NOMO-1 treated with dmso at 0.1 percent for 144 hours (cell line): ENCODE data around the gene COBL.

ENCODE experiments used
- DNase-seq: peaks from one replicate; lab custom pipeline; 2025; ENCODE audit not compliant: unreplicated experiment; lab: John Stamatoyannopoulos, UW

The COBL gene

GRCh38 chr7:51328351-51328801 lies 11.8 kb upstream of the COBL start:
- DNase-seq, result no peak

DNA sequence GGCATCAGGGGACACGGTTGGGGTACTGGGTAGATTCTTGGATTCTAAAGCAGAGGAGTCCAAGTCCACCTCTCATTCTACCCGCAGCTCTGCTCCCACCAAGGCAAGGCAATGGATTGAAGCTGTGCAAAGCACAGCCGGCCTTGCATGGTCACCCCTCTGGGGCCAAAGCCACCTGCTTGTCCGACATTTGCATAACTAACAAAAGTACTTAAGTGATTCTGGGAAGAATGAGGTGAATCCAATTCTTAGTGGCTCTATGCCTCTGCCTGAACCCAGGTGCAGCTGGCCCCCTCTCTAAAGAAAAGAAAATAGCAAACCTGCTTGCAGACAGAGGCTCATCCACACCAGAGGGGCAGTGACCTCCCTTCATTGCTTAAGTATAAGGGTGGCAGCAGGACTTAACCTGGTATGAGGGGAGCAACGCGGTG lies 10.7 kb upstream of the COBL start:
- DNase-seq, result no peak

DNA sequence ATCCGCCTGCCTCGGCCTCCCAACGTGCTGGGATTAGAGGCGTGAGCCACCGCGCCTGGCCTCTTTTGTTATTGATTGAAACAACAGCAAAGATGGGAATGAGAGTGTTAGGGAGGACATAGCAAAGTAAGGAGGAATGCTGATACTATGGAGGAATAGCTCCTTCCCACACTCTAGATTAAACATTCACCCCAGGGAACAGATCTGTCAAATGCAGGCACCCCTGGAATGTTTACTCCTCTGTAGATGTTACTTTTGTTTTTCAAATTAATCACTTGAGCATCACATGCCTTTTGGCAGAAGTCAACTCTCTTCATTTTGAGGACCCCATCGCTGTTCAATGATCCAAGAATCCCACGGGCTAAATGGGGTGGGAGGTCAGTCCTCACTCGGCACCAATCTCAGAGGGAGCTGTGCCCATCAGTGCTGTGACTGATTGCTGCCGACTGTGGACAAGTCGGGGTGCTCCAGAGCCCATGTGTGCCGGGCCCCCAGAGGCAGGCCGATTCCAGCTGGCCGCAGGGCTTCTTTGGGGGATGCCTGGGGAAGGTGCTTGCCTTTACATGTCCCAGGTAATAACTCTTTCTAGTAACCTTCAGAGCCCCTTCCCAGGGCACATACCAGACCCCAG lies 10.2 kb upstream of the COBL start:
- DNase-seq, result no peak

DNA sequence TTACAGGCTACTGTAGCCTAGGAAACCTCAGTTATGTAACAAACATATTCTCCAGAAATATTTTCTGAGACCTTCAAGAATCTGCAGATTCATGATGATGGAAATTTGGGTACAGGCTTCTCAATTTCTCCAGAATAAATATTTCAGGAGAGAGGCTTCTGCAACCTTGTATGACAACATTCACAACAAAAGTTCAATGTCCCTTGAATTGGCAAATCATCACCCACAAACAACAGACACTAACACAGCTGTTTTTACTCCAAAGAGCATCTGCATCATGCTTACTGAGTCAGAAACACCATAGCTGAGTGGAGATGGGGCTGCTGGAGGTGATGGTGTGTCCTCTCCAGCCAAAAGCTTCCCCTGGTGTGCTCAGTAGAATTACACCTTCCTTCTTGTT lies 9.3 kb upstream of the COBL start:
- DNase-seq, result no peak

DNA sequence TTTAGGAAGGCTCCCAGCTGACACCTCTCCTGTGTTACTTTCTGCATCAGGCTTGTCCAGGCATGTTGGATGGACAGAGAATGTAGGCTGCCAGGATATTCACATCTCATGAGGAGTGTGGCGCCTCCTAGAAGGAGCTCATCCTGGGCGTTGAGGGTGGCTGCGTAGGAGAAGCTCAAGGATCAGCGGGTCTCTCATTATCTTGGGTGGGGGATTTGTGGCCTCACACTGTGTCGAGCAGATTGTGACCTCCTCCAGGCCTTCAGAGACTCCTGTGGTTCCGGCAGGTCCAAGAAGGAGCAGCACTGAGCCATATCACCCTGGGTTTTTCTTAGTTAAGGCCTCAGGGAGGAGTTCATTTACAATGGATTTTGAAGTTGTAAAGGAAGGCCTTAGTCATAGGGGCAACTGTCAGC lies 8.7 kb upstream of the COBL start:
- DNase-seq, result no peak

GRCh38 chr7:51324206-51324898 lies 7.7 kb upstream of the COBL start:
- no peak for DNase-seq

GRCh38 chr7:51321961-51322515 lies 5.4 kb upstream of the COBL start:
- no peak for DNase-seq

GRCh38 chr7:51318886-51319579 lies 2.4 kb upstream of the COBL start:
- DNase-seq, result no peak

DNA sequence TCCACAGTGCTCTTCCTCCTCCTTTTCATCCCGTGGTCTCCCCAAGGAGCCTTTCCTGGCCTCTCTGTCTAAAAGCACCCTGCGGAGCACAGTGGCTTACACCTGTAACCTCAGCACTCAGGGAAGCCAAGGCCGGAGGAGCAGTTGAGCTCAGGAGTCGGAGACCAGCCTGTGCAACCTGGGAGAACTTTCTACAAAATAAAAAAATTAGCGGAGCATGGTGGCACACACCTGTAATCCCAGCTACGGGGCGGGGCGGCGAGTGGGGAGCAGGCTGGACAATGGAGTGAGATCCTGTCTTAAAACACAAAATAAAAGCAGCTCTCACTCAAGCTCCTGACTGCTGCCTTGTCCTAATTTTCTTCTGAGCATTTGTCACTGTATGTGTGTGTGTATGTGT lies 1.4 kb upstream of the COBL start:
- no peak for DNase-seq

DNA sequence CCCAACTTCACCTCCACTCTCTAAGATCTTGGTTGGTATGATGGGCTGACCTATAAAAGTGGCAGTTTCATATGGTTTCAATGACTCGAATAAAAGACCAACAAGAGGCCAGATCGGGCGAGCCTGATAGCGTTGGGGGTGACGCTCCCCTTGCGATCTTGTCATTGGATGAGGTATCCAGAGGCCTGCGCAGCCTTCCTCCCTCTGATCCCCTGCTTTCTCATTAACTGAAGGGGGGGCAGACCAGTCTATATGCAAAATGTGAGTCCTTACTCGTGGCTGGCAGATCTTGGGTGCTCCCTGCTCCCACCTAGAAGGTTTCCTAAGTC lies 937 bp upstream of the COBL start:
- no peak for DNase-seq

DNA sequence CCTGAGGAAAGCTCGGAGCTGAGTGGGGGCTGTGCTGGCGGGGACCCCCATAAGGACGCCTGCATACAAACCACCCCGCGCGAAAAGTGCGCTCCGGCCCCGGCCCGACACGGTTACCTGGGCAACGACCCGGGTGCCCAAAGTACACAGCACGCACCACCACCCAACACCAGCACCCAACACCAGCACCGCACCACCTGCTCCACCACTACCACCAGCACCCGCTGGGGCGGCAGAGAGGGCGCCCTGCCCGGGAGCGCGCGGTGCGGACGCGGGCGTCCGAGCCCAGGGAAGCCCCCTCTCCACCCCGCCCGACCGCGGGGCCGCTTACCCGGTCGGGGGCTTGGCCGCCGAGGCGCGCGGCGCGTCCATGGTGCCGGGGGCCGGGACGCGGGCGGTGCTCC lies 345 bp downstream of the COBL start:
- no peak for DNase-seq

DNA sequence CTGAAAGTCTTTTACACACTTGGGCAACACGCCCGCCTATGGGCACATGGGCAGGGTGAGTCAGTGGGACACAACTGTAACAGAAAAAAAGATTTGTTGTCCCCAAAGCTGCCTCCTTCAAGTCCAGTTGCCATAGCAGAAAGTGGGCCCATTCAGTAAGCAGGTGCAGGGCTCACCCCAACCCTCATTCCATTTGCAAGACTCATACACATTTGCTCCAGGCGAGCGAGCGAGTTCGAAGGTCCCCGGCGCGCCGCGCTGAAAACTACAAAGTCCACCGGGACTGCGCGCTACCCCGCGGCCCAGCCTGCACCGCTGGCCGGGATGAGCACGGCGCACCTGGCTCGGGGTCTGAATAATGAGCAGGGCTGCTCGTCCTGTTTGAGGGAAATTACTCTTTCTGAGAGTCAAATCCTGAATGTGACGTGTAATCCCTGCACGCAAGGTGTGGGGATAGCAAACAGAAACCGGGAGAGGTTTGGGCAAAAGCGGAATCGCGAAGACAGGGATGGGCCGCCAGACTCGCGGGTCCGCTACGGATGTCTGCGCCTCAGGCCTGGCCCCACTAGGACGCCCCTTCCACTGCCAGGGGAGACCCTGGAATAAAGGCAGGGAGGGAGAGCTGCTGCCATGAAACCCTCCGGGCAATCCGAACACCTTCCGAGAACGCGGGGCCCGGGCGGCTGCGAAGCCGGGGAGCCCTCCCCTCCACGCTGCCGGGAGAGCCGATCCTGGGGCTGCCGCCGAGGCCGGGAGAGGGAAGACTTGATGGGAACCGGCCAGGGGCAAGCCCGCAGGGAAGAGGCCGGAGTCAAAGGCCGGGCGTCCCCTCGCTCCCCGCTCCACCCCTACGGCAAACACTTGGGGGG lies 982 bp downstream of the COBL start:
- DNase-seq, result no peak

GRCh38 chr7:51314726-51315125 lies 1.9 kb downstream of the COBL start:
- no peak for DNase-seq

GRCh38 chr7:51313738-51314425 lies 2.7 kb downstream of the COBL start:
- DNase-seq, result no peak

DNA sequence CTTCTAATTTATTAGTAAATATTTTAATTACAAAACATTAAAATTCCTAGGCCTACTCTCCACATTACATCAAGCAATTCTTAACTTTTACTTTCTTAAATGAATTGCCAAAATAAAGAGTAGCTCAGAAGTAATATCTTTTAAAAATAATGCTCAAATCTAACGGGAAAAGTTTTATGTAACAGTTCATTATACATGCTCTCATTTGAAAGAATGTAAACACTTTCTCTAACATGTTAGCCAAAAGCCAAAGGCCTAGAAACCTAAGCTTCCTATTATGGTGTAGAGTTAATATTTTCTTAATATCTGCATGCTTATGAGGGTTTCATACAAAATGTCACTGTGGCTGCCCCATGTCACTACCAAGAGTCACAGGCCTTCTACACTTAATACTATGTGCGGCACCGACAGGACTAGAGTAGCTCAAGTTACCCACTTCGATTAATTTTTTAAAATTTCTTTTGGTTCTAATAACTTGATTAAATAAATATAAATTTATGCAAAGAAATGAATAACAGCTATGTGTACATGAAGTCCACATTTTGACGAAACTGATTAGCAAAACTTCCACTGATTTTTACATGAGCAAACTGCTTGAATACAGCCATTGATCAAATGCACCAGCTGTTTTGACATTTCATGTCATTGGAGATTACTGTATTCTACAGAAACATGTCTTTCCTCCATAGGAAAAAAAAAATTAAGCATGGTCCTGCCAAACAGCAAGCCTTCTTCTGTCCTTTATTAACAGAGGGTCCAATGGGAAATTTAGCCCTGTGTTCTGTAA lies 3.5 kb downstream of the COBL start:
- DNase-seq, result no peak

GRCh38 chr7:51311166-51311565 lies 5.4 kb downstream of the COBL start:
- no peak for DNase-seq

GRCh38 chr7:51310131-51310583 lies 6.5 kb downstream of the COBL start:
- DNase-seq, result no peak

DNA sequence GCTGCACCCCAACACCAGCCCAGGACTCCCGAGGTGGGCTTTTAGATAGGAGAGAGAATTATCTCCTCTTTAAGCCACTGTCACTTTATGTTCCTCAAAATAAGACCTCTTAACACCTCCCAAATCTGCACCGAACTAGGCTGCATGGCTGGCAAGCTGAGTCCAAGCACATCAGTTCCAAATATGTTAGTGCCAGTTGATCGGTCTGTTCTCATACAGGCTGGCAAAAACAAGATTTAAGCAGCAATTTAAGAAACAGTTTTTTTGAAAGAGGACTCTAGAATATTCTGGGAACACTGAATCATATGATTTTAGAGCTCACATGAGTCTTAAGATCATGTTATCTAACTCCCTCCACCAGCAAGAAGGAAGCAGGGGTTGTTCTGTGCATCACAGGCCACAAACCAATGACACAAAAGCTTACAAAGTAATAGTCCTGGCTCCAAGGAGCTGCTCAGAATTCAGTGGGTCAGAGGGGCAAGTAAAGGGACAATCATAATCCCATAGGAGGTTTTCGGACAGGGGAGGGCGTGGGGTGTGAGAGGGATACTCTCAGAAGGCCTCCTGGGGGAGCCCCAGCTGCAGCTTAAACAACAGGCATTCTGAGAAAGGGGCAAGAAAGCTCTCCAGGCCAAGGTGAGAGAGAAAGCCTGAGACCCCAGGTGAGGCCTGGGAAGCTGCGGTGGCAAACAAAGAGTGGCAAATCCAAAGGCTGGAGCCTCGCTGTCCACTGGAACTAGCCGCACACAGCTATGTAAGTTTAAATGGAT lies 7.1 kb downstream of the COBL start:
- DNase-seq, result no peak

GRCh38 chr7:51308696-51309095 lies 7.9 kb downstream of the COBL start:
- DNase-seq, result no peak
